Non-pigmented ciliary epithelial cell (primary cell): ENCODE results near the gene USH2A.
A peak's percentile ranks its signal among the peaks of the same experiment; 100 is the strongest.

Source experiments
- DNase-seq: peaks from one replicate; pipeline ENCODE4 v3.0.0-alpha.2; 2010; ENCODE audit warnings: low read depth

USH2A gene

DNA sequence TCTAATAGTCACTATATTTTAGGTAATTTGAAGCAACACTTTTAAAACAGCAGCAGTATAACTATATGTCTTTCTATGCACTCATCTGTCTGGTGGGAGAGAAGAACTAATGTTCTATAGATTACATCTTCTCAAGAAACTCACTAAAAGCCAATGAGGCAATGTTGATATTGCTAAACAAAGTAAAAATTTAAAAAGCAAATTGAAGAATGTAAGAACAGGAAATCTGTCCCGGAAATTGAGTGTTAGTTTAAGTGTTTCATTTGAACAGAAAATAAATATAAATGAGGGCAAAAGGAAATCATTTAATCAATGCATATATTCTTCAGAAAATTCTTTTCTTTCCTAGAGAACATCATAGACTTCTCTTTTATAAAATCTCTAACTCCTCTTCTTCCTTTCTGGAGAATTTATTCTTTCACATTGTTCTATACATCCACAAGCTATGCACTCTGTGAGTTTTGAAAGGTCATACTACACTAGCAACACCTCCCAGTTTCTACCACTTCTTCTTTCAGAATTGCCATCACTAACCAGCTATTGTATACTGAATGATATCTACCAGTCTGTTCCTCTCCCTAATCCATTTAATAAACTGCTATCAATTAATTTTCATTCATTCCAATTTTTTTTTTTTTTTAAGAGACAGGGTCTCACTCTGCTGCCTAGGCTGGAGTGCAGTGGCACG, 153.0 kb downstream of the USH2A start:
- DNase-seq = no peak

DNA sequence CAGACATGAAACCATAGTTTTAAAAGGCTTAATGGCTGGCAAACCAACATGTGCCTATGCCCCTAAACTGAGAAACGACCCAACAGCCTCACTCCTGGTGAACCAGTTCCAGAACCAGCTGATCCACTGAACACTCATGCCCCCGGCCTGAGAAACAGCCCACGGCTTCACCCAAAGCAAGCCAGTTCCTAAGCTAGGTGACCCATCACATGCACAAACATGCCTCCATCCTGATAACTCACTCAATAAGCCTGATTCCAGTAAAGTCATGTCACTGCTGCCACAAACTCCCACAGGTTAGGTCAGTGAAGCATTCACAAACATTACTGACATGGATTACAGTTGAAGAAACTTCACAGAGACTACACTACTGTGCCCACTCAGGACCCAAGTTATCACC, 161.6 kb downstream of the USH2A start:
- no peak for DNase-seq

DNA sequence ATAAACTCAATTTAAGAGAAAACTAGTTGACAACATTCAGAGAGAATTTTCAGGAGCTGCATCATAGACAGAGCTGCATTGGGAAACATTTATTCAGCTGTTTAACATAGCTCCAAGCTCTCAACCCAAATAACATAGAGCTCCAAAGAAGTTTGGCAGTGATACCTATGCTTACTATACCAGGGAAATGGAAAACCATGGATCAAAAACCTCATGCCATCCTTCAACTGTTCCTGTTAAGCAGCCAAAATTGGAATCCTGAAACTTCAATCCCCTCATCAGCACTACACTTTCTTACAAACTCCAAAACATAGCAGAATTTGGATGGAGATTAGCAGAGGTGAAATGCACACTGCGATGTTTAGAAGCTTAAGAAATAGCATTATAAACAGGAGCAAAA, 164.4 kb downstream of the USH2A start:
- DNase-seq = no peak

DNA sequence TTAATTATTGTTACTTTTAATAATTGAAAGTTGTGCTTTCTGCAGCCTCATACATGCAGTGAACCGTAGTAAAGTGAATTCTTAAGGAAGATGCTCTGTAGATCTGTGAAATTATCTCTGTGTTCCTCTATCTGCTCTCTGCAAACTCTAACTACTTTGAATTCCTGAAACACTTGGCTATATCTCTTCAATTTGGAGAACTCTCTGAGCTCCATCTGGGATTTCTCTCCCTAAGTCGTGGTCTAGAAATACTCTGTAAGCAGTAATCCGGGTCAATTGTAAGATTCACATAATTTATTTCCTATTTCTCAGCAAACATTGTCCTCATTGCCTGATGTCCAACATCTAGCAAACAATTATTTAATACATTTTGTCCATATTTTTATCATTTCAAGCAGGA, 164.9 kb downstream of the USH2A start:
- no peak for DNase-seq

- no peak for DNase-seq
These were observed 172.4 kb downstream of the USH2A start for GRCh38 chr1:216250861-216251260.

GRCh38 chr1:216248628-216249027, 174.6 kb downstream of the USH2A start:
- DNase-seq = no peak

- DNase-seq = no peak
These were observed 175.3 kb downstream of the USH2A start for GRCh38 chr1:216247937-216248336.

DNA sequence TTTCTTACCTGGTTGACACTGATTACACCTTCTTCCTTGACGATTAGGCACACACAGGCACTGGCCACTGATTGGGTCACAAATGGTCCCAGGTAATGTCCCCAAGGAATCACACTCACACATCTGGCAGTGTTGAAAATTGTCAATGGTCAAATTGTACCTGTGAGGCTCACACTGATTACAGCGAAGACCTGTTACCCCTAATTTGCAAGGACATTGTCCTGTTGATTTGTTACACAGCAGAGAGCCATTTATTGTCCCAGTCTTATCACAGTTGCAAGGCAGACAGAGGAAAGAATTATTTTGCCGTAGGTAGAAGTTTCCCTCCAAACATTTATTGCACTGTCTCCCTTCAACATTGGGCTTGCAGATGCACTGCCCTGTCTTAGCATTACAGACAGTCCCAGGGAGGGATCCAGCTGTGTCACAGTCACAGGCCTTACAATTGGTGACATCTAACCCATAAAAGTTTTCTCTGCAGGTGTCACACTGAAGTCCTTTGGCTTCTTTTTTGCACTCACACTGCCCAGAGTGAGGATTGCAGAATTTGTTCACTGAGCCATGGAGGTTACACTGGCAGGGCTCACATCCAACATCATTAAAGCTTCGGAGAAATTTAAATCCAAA, 176.6 kb downstream of the USH2A start:
- DNase-seq = no peak

DNA sequence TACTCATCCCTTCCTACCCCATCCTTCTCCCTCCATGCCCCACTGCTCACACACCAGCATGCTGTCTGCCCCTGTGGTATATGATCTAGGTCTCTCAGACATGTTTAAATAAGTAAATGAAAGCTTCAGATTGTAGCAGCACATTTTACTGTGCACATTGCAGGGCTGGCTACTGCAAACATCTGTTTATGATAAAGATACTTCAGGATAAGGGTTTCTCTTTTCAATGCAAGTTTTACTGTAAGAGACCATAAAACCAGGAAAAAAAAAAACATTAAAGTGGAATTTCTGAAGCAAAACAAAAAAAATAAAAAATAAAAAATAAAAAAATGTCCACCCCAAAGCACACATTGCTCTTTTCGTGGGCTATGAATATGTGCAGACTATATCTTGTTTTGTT, 184.4 kb downstream of the USH2A start:
- DNase-seq = no peak

DNA sequence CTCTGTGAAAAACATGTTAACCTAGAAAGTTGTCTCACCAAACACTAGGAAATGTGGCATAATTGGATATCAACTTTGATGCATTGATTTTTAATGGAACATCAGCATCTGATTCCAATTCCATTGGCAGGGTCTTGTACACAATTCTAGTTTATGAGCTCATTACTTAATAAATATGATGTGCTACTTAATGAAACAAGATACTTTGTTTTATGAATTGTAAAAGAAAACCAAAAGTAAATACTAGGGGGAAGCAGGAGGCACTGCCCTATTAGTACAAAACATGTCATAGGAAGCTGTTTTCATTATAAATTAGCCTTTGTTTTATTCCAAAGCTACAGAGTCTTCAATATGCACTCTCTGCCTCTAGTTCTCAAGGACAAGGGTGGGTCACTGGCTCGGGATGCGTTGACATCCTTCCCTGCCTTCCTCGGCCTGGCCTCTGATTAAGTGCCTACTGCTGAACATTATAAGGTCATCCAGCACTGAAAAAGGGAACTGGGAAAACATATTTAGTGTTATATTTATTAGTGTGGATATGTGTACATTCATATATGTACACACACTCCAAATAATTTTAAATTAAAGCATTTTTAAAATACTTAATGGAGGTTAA, 185.2 kb downstream of the USH2A start:
- no peak for DNase-seq

DNA sequence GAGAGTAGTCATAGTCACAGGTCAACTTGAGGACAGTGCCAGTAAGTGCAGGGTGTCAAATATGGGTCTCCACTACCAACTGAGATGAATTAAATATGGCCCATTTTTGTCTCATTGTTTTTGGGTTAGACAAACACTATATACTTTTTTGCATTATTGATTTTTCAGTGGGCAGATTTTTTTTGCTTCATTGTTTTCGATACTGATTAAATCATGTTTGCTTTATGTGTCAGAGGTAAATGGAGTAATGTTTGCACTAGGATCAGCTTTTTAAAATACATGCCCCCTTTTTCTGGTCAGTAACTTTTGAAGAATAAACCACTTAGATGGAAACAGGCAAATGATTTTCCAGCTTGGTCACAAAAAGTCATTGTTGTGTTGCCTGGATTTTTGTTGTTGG, 199.0 kb downstream of the USH2A start:
- no peak for DNase-seq

GRCh38 chr1:216223486-216223885, 199.8 kb downstream of the USH2A start:
- DNase-seq = no peak

DNA sequence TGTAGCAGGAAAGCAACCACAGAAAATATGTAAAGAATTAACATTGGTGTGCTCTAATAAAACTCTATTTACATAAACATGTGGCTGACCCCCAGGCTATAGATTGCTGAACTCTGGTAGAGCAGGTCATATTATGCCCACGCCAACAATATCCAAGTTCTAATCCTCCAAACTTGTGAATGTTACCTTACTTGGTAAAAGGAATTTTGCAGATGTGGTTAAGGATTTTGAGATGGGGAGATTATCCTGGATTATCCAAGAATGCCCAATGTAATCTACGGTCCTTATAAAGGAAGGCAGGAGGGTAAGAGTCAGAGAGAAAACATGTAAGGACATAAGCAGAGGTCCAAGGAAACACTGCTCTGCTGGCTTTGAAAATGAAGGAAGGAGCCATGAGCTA, 201.0 kb downstream of the USH2A start:
- DNase-seq = no peak

GRCh38 chr1:216221260-216221700, 202.0 kb downstream of the USH2A start:
- peak; percentile 49 for DNase-seq

DNA sequence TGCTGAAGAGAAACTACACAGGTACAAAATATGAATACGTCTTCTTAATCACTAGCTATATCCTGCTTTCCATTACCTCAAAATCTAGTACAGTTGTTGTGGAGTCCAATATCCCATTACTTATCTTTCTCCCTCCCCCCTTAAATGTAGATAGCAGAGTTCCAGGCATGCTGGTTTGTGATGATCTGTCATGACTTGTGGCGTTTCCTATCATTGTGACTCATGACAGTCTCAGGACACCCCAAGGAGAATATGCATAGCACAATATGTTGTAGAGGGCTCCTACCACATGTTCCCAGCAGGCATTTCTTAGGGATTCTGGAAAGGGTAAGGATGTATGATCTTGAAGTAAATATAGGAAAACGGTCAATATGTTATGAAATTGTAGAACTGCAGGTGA, 206.9 kb downstream of the USH2A start:
- DNase-seq = no peak

DNA sequence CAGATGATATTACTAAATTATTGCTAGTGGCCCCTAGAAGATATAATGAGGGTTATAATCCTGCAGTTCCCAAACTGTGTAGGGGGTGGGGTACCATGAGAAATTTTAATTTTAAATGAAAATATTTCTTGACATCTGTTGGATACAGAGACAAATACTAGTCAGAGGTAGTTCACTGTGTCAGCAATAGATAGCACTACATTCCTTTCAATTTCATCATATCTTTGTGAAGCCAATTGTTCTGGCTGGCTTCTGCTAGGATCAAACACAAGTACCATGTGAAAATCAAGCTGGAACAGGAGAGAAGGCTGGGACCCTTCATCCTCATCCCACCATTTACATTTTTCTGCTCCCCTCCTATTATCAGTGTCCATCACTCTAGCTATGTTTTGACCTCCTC, 208.1 kb downstream of the USH2A start:
- no peak for DNase-seq

- no peak for DNase-seq
These were observed 210.4 kb downstream of the USH2A start for GRCh38 chr1:216212826-216213225.

GRCh38 chr1:216210081-216210480, 213.2 kb downstream of the USH2A start:
- no peak for DNase-seq

DNA sequence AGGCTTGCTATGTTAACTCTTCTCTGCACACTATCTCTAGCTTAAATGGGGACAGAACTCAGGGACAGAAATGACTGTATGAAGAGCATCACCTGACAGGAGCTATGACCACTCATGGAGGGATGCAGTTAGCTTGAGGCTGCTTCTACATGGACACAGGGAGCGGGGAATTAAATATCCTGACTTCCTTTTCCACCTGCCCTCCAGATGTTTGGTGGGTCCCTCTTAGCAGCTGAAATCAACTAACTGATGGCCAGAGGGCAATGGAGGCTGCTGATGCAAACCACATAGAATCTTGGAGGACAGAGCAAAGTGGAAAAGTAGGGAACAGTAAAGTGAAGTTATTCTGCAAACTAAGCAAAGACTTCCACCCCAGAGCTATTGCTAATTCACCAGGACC, 214.1 kb downstream of the USH2A start:
- no peak for DNase-seq

DNA sequence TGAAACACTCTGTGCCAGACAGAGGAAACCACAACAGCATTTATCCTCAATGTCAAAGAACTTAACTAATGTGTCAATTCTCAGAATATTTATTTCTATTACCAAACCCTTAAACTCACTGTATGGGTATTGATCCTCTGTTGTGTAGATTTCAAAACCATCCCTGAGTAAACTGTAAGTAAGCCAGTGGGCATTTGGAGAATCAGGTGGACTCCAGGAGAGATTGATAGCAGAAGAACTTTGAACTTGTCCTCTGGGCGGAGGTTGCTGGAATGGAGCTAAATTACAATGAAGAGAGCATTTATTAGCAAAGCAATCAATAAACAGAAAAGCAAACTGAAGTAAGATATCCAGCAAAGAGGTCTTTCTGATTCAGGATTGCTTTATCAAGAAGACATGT, 216.1 kb downstream of the USH2A start:
- no peak for DNase-seq

GRCh38 chr1:216205176-216205575, 218.1 kb downstream of the USH2A start:
- DNase-seq = no peak

DNA sequence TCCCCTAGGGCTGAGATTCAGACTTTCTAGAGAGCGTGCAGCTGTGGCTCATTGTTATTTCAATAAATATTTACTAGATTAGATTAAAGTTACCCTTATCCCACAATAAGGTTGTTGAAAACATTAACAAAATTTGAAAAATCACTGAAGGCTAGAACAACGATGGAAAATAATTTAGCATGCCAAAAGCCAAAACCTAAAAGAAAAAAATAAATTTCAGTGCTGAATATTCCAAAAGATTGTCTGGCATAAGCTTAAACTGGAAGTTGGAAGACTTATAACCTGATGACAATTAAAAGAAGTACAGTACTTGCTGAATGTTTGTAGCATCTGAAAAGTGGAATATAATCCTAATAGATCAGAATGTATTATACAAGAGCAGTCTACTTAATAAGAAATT, 221.3 kb downstream of the USH2A start:
- DNase-seq = no peak

DNA sequence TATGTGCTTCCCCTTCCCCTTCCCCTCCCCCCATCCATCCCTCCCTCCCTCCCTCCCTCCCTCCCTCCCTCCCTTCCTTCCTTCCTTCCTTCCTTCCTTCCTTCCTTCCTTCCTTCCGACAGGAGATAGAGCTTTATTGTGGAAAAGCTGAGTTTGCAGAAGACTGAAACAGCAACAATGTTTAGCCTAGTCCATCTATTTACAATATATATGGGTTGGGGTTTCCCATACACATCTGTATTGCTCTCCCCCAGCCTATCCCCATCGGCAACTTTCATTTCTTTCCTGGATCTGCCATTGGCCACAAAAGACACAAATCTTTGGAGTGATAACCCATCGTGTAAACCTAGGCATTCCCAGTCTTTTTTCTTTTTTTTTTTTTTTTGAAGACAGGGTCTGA, 222.3 kb downstream of the USH2A start:
- no peak for DNase-seq

DNA sequence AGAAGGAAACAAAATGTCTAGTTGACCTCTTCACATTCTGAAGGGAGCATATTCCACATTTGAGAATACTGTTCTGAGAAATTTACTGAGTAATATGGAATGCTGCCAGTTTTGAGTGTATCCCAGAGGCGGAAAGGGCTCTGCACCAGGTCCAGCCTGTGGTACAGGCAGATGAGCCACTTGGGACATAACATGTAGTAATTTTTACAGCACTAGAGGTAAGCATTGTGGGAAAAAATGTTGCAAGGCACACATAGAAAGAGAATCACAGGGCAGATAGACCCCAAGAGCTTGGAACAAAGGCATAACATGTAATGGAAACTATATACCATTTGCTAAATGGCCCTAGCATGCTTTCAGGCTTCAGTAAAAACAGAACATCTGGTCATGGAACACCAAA, 228.5 kb downstream of the USH2A start:
- no peak for DNase-seq
